Ovary (tissue), 9 donors: Measurements from ENCODE around the gene IL12RB2. TPM values are rescaled to one million over a fixed set of nuclear protein-coding genes. Genes with fewer than 3 reads are reported as not detected.

Experiments
- DNase-seq, 5 donors: peaks; one replicate each; pipeline ENCODE4 v3.0.0-alpha.2; 2019 to 2020
- H3K27ac ChIP-seq, 2 donors: fragments of 200-600 bp; one replicate each; pipeline versions ENCODE4 v1.5.1 to v1.8.0; 2019 to 2022
- H3K27me3 ChIP-seq: fragments of 200-600 bp; one replicate; pipeline ENCODE4 v1.8.0; 2022
- H3K36me3 ChIP-seq: fragments of 200-600 bp; sonication (generic); one replicate; pipeline ENCODE4 v1.5.1; 2019
- H3K4me1 ChIP-seq: one replicate; pipeline ENCODE4 v1.8.1; 2013; ENCODE audit warnings: mild to moderate bottlenecking, moderate library complexity; ENCODE audit not compliant: insufficient read depth
- H3K4me3 ChIP-seq: fragments of 200-600 bp; sonication (generic); one replicate; pipeline ENCODE4 v1.5.1; 2017
- H3K9me3 ChIP-seq, 2 donors: fragments of 200-600 bp in 1 of 2; sonication (generic) in 1 of 2; one replicate each; pipeline versions ENCODE4 v1.5.1 to v1.8.1; 2013 to 2019; ENCODE audit warnings: mild to moderate bottlenecking in 1 of 2, moderate library complexity in 1 of 2
- EP300 ChIP-seq: sonication (generic); formaldehyde crosslinking; IDR thresholded peaks from one replicate; pipeline ENCODE4 v1.6.1; 2017; ENCODE audit warnings: antibody characterized with exemption
- POLR2A ChIP-seq: fragments of 450-650 bp; IDR thresholded peaks from one replicate; pipeline ENCODE4 v1.6.1; 2017; ENCODE audit warnings: antibody characterized with exemption, mild to moderate bottlenecking, moderate library complexity
- WGBS, 3 donors: extraction: QIAGEN DNeasy Blood & Tissue Kit in 1 of 3; methylation state at CpG; one replicate each; pipeline versions ENCODE4 v1.1.5 to v1.1.7; 2013 to 2017; 5-methylcytosine and 5-hydroxymethylcytosine counted together
- intact Hi-C, 4 donors: fragments of 100-400 bp; cut with DNase I; formaldehyde crosslinking; loops; one replicate each; pipeline versions ENCODE4 v1.11.0 to v1.15.1; 2022 to 2023
- polyA plus RNA-seq, 2 donors: library from polyadenylated mRNA; stranded (reverse); fragments of 200-250 nt in 1 of 2; fragments of 350-450 nt in 1 of 2; fragmentation: Illumina TruSeq in 1 of 2; extraction: RNeasy Lipid Tissue Mini Kit (QIAGEN cat#74804) in 1 of 2; gene quantifications; one replicate each; pipeline ENCODE4 v1.2.3, GENCODE V29; 2013 to 2014
- total RNA-seq, 7 donors: library from RNA; depleted of rRNA in 2 of 7; stranded (reverse); fragments of >200 nt in 2 of 7; fragmentation: NEBNext Ultra II Directional in 3 of 7; extraction: Animal tissue kit (Norgen Biotek cat#: 25700) in 3 of 7; gene quantifications; one replicate each; pipeline versions ENCODE4 v1.1.0 to v1.2.4, GENCODE V29; 2016 to 2023
- TF ChIP-seq, protein P1 (sequence below), 3 donors: fragments of 450-650 bp in 2 of 3; fragments of 200-600 bp in 1 of 3; IDR thresholded peaks; one replicate each; pipeline versions ENCODE4 v1.5.1 to v1.8.0; 2016 to 2022; ENCODE audit warnings: antibody characterized with exemption in 3 of 3, mild to moderate bottlenecking in 1 of 3
- donor health status: DM: no; HTN: no; CAD: no; lungs with moderate emphysema.
- donor health status: DM: no; HTN: no; CAD: no.
- donor health status: Bipolar disorder and iron deficiency.
- donor health status: DM: yes; HTN: yes; CAD: no.
- donor health status: DM: no; HTN: no; CAD: no.
- donor health status: DM: yes; HTN: yes; CAD: no.

Gene IL12RB2
- total and polyA plus RNA-seq, 9 donors: 0.02 to 1.8 (median 0.61) TPM; not detected in 2

DNA sequence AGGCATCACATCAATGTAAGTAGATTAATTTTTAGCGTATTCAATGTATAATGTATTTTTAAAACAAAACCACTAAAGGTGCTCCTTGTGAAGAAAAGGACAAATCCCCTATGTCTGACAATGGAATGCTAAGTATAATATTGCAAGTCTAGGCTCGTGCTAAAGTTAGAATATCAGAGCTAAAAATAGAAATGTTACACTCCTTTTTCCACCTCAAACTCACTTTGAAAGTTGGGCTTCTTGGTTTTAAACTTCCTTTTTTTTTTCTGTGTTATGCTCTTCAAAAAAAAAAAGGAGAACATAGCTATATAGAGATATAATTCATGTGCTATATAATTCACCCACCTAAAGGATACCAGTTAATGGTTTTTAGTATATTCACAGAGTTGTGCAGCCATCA is 126.2 kb downstream of the IL12RB2 start:
- 62 to 65% (median 64%) methylated on average over 2 of the region's 2 CpGs for WGBS, 3 donors
- no peak overlapping the region for H3K4me3 ChIP-seq

DNA sequence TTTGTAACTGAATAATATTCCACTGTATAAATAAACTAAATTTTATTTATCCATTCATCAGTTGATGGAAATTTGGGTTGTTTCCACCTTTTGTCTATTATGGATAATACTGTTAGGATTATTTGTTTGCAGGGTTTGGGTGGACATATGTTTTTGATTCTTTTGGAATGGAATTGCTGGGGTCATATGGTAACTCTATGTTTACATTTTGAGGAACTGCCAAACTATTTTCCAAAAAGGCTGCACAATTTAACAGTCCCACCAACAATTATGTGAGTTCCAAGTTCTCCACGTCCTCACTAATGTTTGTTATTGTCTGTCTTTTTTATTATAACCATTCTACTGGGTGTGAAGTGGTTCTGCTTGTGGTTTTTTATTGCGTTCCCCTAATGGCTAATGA is 126.8 kb downstream of the IL12RB2 start:
- no peak overlapping the region for H3K27ac ChIP-seq
- 17 to 28% (median 26%) methylated on average over 2 of the region's 2 CpGs for WGBS, 3 donors
- H3K4me3 ChIP-seq: no peak overlapping the region
- intact Hi-C loops: no loop called here
- H3K9me3 ChIP-seq: no peaks in the 10 kb centered on the region
- TF ChIP-seq POLR2A (no peak), EP300 (no peak)
- TF ChIP-seq, protein P1, sequence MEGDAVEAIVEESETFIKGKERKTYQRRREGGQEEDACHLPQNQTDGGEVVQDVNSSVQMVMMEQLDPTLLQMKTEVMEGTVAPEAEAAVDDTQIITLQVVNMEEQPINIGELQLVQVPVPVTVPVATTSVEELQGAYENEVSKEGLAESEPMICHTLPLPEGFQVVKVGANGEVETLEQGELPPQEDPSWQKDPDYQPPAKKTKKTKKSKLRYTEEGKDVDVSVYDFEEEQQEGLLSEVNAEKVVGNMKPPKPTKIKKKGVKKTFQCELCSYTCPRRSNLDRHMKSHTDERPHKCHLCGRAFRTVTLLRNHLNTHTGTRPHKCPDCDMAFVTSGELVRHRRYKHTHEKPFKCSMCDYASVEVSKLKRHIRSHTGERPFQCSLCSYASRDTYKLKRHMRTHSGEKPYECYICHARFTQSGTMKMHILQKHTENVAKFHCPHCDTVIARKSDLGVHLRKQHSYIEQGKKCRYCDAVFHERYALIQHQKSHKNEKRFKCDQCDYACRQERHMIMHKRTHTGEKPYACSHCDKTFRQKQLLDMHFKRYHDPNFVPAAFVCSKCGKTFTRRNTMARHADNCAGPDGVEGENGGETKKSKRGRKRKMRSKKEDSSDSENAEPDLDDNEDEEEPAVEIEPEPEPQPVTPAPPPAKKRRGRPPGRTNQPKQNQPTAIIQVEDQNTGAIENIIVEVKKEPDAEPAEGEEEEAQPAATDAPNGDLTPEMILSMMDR (IDR thresholded peaks at IDR 0.05): no peak
- no peaks in the 10 kb centered on the region for H3K36me3 ChIP-seq
- no peaks in the 10 kb centered on the region for H3K27me3 ChIP-seq
- peaks cover 2% of the 10 kb centered on the region for H3K4me1 ChIP-seq
- DNase-seq: no peak

More for the DNA sequence above, 126.2 kb downstream of the IL12RB2 start:
- no peak overlapping the region for H3K27ac ChIP-seq
- H3K9me3 ChIP-seq: no peaks in the 10 kb centered on the region
- H3K36me3 ChIP-seq: no peaks in the 10 kb centered on the region
- DNase-seq: no peak
- H3K27me3 ChIP-seq: no peaks in the 10 kb centered on the region
- intact Hi-C loops: no loop called here
- no peak for TF ChIP-seq EP300
- TF ChIP-seq, protein P1 (IDR thresholded peaks at IDR 0.05): no peak
- TF ChIP-seq POLR2A: no peak
- peaks cover 2% of the 10 kb centered on the region for H3K4me1 ChIP-seq

DNA sequence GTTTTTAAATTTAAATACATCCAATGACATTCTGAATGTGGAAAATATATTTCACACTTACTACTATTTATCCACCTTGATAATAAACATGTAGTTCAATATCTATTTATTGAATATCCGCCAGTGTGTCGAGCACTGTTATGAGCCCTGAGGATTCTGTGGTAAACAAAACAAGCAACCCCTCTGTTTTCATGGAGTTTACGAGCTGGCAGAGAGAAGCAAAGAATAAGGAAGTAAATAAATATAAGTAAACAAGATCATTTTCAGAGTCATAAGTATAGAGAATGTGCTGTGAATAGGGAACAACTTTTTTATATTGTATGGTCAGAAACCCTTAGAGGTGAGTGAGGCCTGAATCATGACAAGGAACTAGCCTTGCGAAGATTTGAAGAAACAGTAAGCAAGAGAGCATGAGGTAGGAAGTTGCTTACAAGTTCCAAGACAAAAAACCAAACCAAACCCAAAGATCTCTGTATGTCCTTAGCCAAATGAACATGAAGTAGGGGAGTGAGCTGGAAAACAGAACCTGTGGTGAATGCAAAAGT is 128.9 kb downstream of the IL12RB2 start:
- 94 to 96% (median 96%) methylated on average over 4 of the region's 4 CpGs for WGBS, 3 donors
- no peak overlapping the region for H3K4me3 ChIP-seq
- H3K9me3 ChIP-seq: no peaks in the 10 kb centered on the region
- intact Hi-C loops: no loop called here
- H3K36me3 ChIP-seq: no peaks in the 10 kb centered on the region
- no peak overlapping the region for H3K27ac ChIP-seq
- TF ChIP-seq POLR2A (no peak), EP300 (no peak)
- TF ChIP-seq, protein P1 (IDR thresholded peaks at IDR 0.05): no peak
- DNase-seq: no peak
- H3K4me1 ChIP-seq: peaks cover 2% of the 10 kb centered on the region
- no peaks in the 10 kb centered on the region for H3K27me3 ChIP-seq

DNA sequence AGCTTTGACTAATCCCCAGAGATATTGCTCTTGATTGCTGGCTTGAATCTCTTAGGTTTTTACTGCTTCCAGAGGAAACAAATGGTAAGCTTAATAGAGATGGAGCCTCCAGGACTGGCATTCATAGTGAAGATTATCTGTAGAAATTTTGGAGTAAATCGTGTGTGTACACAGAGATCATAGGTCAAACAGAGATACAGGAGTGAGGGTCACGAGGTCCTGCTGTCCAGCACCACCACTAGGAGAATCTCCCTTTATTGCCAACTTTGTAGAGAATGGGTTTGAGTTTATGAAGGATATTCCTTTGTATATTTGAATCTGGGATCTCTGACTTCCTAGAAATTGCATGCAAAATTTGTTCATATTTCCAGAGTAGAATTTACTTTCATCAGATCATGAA is 130.3 kb downstream of the IL12RB2 start:
- no peaks in the 10 kb centered on the region for H3K9me3 ChIP-seq
- no peak overlapping the region for H3K27ac ChIP-seq
- no peak for DNase-seq
- intact Hi-C loops: no loop called here
- H3K4me3 ChIP-seq: no peak overlapping the region
- no peaks in the 10 kb centered on the region for H3K4me1 ChIP-seq
- no peaks in the 10 kb centered on the region for H3K36me3 ChIP-seq
- TF ChIP-seq, protein P1 (IDR thresholded peaks at IDR 0.05): no peak
- TF ChIP-seq POLR2A (no peak), EP300 (no peak)
- 70 to 83% (median 80%) methylated on average over 2 of the region's 2 CpGs for WGBS, 3 donors
- no peaks in the 10 kb centered on the region for H3K27me3 ChIP-seq
